AG09309 (cell line): ENCODE data around the gene FUT7.

ENCODE experiments used
- DNase-seq: peaks from one replicate; pipeline ENCODE4 v3.0.0-alpha.2; 2010; ENCODE audit warnings: low read depth
- H3K4me3 ChIP-seq: 2 replicates; pipeline ENCODE4 v1.5.1; 2011; ENCODE audit warnings: mild to moderate bottlenecking, low read depth, low read length, moderate library complexity; ENCODE audit not compliant: control insufficient read depth
- CTCF ChIP-seq: IDR thresholded peaks from 2 replicates; pipeline ENCODE4 v1.5.1; 2011; ENCODE audit warnings: mild to moderate bottlenecking, low read depth, low read length, inconsistent platforms; ENCODE audit not compliant: insufficient read depth, control insufficient read depth; ENCODE audit errors: missing control alignments

FUT7 gene

GRCh38 chr9:136996361-136997292 is 35.3 kb downstream of the FUT7 start, which contains the start of gene CLIC3:
CLIC3 (minus strand) TSS chr9:136996568; CDS start chr9:136996543, 25 bp downstream.
- no peak within 1 kb of the TSS for H3K4me3 ChIP-seq
- no peak for TF ChIP-seq CTCF
- no peak for DNase-seq

GRCh38 chr9:136995772-136996311 is 36.0 kb downstream of the FUT7 start:
- TF ChIP-seq CTCF = no peak
- H3K4me3 ChIP-seq = no peak overlapping the region
- no peak for DNase-seq

- no peak for DNase-seq
- TF ChIP-seq CTCF = no peak
- no peak overlapping the region for H3K4me3 ChIP-seq
These were observed 36.5 kb downstream of the FUT7 start for GRCh38 chr9:136995362-136995761.

- no peak for TF ChIP-seq CTCF
- DNase-seq = no peak
- no peak overlapping the region for H3K4me3 ChIP-seq
These were observed 37.0 kb downstream of the FUT7 start for GRCh38 chr9:136994888-136995230.

- TF ChIP-seq CTCF = no peak
- no peak overlapping the region for H3K4me3 ChIP-seq
These were observed 37.6 kb downstream of the FUT7 start for GRCh38 chr9:136994180-136994887.

DNA sequence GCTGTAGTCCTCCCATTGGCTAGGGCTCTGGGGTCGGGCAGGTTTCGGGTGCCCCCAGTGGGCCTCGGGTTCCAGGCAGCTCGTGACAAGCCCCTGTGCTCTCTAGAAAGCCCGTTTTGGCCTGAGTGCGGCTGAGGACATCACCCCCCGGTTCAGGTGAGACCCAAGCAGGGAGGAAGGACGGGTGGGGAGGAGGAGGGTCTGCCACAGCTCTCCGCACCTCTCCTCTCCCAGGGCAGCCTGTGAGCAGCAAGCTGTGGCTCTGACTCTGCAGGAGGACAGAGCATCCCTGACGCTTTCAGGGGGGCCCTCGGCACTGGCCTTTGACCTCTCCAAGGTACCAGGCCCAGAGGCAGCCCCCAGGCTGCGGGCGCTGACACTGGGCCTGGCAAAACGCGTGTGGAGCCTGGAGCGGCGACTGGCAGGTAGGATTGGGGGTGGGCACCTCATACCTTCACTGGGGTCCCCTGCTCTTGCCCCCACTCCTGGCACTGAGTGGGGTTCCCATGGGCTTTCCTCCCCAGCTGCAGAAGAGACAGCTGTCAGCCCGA is 39.0 kb downstream of the FUT7 start:
- peak overlapping the region; percentile 79 for H3K4me3 ChIP-seq
- DNase-seq = no peak
- no peak for TF ChIP-seq CTCF

More at GRCh38 chr9:136994180-136994887, 37.6 kb downstream of the FUT7 start:
- DNase-seq = no peak
